ENCODE results near the gene SIK2.
"Not testable (repeated sequence)": the region's sequence is repeated elsewhere in the genome, so short reads cannot be mapped to it uniquely, and the experiment has no call there.

The SIK2 gene

DNA sequence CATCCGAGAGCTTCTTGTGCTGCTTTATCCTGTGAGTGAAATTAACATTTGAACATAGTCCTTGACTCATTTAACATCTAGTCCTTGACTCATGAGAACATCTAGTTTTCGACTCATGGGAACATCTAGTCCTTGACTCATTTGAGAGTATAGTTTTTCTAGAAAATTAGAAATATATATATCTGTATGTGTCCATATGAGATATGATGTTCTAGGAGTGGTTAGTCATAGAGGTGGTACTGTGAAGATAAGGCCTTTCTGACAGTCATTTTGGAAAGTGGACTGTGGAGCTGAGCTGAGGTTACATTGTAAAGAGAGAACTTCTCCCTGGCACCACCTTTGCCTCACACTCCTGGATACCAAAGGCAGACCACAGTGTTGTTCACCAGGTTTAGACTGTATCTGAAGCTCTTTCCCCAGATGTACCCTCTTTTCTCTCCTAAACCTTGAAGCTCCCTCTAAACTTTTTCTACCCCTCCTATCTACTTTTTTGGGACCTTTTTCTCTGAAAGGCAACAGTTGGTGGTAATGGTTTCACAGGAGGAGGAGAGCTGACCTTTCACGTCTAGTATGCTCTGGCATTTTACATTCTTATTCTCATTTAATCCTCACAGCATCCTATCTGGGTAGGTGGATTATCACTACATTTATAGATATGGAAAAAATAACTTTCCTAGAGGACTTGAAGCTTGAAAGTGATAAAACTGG is 96.8 kb downstream of the SIK2 start:
- no peak for DNase-seq (ENCODE audit: low read depth, low spot score)

- DNase-seq (ENCODE audit: low read depth, low spot score): no peak
These were observed 97.4 kb downstream of the SIK2 start for GRCh38 chr11:111699579-111700156.

- no peak for DNase-seq (ENCODE audit: low read depth, low spot score)
These were observed 97.9 kb downstream of the SIK2 start for GRCh38 chr11:111700162-111700561.

GRCh38 chr11:111702623-111703022 is 100.4 kb downstream of the SIK2 start:
- no peak for DNase-seq (ENCODE audit: low read depth, low spot score)

DNA sequence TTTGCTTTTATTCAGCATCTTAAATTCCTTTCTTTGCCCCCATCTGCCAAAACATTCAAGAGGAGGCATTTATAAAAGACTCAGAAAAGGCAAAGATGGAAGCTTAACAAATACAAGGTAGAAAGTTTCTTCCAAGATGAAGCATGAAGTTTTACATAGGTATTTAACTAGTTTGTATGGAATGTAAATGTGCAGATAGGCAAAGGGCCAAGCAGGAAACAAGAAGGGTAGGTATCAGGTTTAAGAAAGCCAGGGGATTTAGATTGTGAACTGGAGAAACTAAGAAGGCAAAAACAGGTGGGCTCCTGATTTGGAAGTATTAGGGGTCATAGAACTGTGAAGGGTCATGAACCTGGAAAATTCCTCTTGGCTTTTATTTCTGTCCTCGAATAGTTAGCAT is 101.3 kb downstream of the SIK2 start:
- DNase-seq (ENCODE audit: low read depth, low spot score): no peak

DNA sequence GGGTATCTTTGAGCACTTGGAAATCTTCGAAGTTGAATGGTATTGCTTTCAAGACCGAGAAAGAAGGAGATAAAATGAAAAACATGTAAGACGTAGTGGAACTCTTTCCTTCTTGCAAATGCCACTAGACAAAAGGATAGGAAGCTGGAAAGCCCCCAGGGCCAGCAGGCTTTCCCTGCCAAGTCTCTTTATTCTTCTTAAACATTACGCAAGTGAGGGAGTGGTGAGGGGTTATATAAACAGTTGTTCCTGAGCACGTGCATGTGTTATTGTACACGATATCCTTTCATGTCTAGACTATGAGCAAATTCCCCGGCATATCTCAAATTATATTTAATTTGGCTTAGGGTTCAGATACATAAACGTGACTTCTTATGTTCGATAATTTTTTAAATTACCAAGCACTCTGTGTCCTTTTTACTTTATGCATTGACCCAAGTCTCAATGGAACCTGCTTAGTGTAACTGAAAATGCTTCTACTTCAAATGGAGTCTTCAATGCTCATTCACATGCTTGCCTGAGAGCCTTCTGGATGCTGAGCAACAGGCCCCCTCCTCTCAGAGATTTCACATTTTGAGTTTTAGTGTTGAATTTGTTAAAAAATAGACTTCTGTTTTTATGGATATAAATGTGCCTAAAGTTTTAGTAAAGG is 104.9 kb downstream of the SIK2 start:
- no peak for DNase-seq (ENCODE audit: low read depth, low spot score)

DNA sequence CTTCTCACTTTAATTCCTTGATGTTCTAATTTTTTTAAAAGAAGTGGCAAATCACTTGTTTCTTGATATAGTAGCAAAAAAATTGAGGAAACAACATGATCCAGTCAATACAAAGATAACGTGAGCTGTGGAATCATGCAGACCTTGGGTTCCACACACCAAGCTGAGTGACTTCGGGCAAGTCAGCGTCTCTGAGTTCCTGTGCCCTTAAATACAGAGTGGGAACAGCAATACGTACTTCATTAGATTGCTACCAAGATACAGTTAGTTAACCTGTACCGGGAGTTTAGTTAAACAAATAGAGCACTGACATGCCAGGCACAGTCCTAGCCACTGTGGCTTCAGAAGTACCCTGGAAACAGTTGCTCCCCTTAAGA is 105.4 kb downstream of the SIK2 start:
- no peak for DNase-seq (ENCODE audit: low read depth, low spot score)

GRCh38 chr11:111714522-111714921 is 112.3 kb downstream of the SIK2 start:
- DNase-seq (ENCODE audit: low read depth, low spot score): no peak

DNA sequence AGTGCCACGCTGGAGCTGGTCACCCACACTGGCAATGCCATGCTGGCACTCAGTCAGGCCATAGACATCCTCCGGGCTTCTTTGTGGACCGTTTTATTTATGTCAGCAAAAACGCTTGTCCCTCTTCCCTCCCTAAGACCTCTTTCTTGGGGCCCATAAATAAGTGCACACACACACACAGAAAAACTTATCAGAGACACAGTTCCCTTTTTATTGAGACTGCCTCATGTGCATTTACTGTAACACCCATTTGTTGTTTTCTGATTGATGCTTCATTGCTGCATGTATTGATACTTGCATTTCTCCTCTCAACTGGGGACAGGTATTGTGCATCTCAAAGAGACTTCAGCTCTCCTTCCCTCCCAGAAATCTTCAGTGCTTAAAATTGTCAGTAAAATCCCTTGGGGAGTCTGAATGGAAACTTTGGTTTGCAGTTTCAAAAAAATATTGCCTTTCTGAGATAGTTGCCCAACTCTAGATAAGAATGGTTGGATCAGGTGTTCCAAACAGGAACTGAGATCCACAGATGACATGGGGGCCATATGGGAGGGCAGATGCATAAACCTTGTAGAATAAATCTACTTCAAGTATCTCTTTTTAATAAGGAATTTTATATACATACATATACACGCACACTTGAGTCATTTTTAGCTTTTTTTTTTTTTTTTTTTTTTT is 113.0 kb downstream of the SIK2 start:
- no peak for DNase-seq (ENCODE audit: low read depth, low spot score)

DNA sequence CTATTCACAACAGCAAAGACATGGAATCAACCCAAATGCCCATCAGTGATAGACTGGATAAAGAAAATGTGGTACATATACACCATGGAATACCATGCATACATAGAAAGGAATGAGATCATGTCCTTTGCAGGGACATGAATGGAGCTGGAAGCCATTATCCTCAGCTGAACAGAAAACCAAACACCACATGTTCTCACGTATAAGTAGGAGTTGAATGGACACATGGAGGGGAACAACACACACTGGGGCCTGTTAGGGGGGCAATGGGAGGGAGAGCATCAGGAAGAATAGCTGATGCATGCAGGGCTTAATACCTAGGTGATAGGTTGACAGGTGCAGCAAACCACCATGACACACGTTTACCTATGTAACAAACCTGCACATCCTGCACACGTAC is 115.4 kb downstream of the SIK2 start:
- DNase-seq (ENCODE audit: low read depth, low spot score): not testable (repeated sequence)

DNA sequence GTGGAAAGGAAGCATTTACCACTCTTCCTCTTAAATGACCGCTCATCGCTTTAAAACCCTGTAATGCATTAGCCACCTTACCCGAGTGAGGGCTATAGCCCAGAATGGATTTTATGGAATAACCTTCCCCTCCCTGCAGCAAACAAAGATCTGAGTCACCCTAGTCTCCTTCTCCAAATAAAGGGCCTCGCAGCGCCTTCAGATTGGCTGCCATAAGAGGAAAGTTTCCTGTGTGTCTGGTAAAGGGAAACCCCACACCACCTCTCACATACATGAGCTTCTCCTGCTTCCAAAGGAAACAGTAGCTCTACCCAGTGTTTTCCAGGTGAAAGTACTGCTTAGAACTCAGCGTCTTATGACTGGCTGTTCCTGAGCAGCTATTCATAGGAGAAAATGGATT is 116.2 kb downstream of the SIK2 start:
- DNase-seq (ENCODE audit: low read depth, low spot score): no peak

DNA sequence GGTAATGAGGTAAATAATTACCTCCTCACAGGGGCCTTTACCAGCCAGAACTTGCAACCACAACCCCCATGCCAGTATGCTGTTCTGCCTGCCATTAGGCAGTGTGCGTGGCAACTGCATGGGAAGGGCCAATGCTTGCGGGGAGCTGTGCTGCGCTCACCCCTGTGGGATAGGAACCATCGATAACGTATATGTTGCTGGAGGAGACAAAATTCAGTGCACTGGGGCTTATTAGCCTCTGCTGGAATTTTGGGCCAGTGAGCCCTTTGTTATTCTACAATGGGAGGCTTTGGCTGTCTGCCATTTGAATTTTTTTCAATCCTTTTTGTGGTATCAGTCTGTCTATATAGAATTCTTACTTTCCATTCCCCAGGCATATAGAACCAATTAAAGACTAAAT is 116.6 kb downstream of the SIK2 start:
- no peak for DNase-seq (ENCODE audit: low read depth, low spot score)

DNA sequence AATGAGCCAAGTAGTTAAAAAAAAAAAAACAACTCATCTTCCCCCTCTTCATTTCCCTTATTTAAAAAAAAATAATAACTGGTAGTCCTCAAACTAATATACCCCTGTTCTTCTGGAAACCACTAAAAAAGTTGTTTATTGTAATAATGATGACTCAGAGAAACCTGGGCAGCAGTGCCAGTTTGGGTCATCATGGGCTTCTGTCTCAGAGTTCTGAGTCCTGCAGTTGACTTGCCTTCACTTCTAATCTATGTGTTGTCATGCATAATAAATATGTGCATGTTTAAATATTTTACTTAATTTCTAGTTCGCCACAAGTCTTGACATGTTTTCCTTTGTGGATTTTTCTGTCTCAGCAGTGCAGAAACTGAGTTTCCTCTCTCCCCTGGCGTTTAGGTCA is 117.1 kb downstream of the SIK2 start:
- DNase-seq (ENCODE audit: low read depth, low spot score): no peak

DNA sequence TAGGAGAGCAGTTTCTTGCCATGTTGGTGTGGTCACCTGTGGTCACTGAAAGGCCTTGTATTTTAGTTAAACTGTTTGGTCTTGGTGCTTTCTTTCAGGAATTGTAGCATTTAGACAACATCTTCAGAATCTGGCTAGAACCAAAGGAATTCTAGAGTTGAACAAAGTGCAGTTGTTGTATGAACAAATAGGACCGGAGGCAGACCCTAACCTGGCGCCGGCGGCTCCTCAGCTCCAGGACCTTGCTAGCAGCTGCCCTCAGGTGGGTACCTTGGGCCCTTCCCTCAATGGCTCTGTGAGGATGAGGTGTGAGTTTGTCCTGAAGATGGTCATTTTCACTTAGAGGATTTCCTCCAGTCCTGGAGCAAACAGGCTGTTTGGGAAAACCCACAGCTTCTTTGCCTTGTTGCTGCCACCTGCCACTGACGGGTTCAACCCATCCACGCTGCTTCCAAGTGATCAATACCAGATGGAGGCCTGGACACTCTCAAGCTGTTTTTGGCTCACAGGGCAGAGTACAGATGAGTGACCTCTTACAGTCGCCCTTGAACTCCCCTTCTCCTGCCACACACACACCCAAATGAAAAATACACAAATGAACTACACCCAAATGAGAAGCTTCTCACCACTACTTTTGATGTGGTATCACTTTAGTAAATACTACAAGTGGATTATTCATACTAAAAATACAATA is 118.7 kb downstream of the SIK2 start:
- no peak for DNase-seq (ENCODE audit: low read depth, low spot score)

DNA sequence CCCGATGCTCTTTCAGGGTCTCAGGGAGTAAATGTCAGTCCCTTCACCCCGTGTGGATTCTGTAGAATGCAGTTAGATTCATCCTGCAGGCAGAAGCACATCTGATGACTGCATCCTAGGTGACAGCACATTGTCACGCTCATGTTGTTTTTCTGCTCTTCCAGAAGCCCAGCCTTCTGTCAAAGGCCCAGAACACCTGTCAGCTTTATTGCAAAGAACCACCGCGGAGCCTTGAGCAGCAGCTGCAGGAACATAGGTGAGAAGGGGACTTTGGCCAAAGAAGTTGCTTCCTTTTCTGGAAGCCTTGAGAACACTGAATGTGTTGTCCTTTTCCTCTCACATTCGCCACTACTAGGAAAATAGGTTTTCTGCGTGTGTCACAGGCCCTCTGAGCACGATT is 120.3 kb downstream of the SIK2 start:
- no peak for DNase-seq (ENCODE audit: low read depth, low spot score)

DNA sequence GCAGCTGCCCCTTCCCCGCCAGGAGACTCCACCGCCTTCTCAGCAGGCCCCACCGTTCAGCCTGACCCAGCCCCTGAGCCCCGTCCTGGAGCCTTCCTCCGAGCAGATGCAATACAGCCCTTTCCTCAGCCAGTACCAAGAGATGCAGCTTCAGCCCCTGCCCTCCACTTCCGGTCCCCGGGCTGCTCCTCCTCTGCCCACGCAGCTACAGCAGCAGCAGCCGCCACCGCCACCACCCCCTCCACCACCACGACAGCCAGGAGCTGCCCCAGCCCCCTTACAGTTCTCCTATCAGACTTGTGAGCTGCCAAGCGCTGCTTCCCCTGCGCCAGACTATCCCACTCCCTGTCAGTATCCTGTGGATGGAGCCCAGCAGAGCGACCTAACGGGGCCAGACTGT is 121.3 kb downstream of the SIK2 start:
- no peak for DNase-seq (ENCODE audit: low read depth, low spot score)

GRCh38 chr11:111724615-111725129 is 122.4 kb downstream of the SIK2 start:
- DNase-seq (ENCODE audit: low read depth, low spot score): no peak

DNA sequence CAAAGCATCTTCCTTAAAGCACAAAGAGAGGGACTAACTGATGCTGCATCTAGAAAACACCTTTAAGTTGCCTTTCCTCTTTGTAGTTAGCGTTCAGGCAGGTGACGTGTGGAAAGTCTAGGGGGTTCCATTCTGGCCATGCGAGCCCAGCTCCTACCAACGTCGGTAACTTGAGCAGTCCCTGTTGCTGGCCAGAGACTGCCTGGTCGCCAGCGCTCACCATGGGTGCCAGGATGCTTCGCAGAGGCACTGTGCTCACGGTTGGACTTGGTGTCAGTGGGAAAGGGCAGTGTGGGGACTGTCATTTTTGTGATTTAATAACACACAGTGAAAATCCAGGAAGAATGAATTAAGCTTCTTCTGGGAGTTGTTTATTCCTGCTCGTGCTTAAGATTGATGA is 123.4 kb downstream of the SIK2 start:
- DNase-seq (ENCODE audit: low read depth, low spot score): no peak

DNA sequence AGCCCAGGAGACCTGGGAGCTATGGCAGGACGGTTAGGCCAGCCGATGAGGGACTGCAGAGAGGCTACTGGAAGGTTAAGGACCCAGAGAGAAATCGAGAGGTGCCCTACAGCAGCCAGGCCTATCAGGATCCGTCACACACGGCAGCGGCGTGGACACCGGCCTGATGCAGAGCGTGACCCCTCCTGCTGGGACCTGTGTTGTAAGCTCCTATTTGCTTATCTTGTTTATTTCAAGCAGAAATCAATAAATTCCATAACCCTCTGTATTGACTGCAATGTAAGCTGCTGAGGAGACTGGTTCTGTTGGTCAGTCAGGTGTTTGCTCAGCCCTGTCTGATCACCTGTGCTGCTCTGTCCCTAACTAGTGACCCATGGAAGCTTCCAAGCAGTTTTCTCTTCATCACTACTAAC is 124.1 kb downstream of the SIK2 start:
- DNase-seq (ENCODE audit: low read depth, low spot score): no peak

GRCh38 chr11:111727431-111727830 is 125.2 kb downstream of the SIK2 start:
- DNase-seq (ENCODE audit: low read depth, low spot score): no peak

- DNase-seq (ENCODE audit: low read depth, low spot score): no peak
These were observed 127.0 kb downstream of the SIK2 start for GRCh38 chr11:111729071-111729830.
